IPS DF 6.9 (cell line): ENCODE data around the gene FTCDNL1.

ENCODE experiments used
- DNase-seq: peaks from one replicate; pipeline ENCODE4 v3.0.0-alpha.2; 2013; ENCODE audit warnings: low read depth, low spot score
- H3K27ac ChIP-seq: one replicate; pipeline ENCODE4 v1.5.1; 2013; ENCODE audit warnings: low read length, control low read depth
- H3K27me3 ChIP-seq: 2 replicates; pipeline ENCODE4 v1.6.1; 2013; ENCODE audit warnings: mild to moderate bottlenecking, low read length; ENCODE audit not compliant: control insufficient read depth, insufficient read depth
- H3K36me3 ChIP-seq: 2 replicates; pipeline ENCODE4 v1.6.1; 2013; ENCODE audit warnings: low read length; ENCODE audit not compliant: control insufficient read depth, insufficient read depth
- H3K4me1 ChIP-seq: 2 replicates; pipeline ENCODE4 v1.6.1; 2013; ENCODE audit warnings: low read length; ENCODE audit not compliant: control insufficient read depth, insufficient read depth
- H3K4me3 ChIP-seq: 2 replicates; pipeline ENCODE4 v1.5.1; 2013; ENCODE audit warnings: mild to moderate bottlenecking, low read length
- H3K9me3 ChIP-seq: 2 replicates; pipeline ENCODE4 v1.6.1; 2013; ENCODE audit warnings: low read length, inconsistent platforms; ENCODE audit not compliant: control insufficient read depth, insufficient read depth
- WGBS: extraction: QIAGEN DNeasy Blood & Tissue Kit; methylation state at CpG from one replicate; pipeline ENCODE4 v1.1.7; 2013; ENCODE audit warnings: mixed read lengths, missing lambda C conversion rate; ENCODE audit not compliant: insufficient read length, insufficient coverage; 5-methylcytosine and 5-hydroxymethylcytosine counted together

FTCDNL1 gene

GRCh38 chr2:199847181-199847864 is 3.7 kb downstream of the FTCDNL1 start:
- Histone ChIP-seq H3K36me3 (no peaks in the 10 kb centered on the region), H3K4me3 (no peak overlapping the region), H3K27ac (no peak overlapping the region), H3K9me3 (no peaks in the 10 kb centered on the region), H3K4me1 (peaks cover 2% of the 10 kb centered on the region; the same call in 1 of the 2 replicates), H3K27me3 (no peaks in the 10 kb centered on the region)
- WGBS, result no CpG with 5 or more reads among the region's 2 CpGs
- no peak for DNase-seq

- H3K4me1 ChIP-seq, result peaks cover 1% of the 10 kb centered on the region; the same call in 1 of the 2 replicates
- no peaks in the 10 kb centered on the region for H3K27me3 ChIP-seq
- no peak overlapping the region for H3K27ac ChIP-seq
- no peaks in the 10 kb centered on the region for H3K36me3 ChIP-seq
- DNase-seq, result no peak
- H3K4me3 ChIP-seq, result no peak overlapping the region
- H3K9me3 ChIP-seq, result no peaks in the 10 kb centered on the region
- whole genome bisulfite sequencing, result no CpG with 5 or more reads among the region's 3 CpGs
Observed at GRCh38 chr2:199842631-199843395, 8.2 kb downstream of the FTCDNL1 start.

- Histone ChIP-seq H3K9me3 (no peaks in the 10 kb centered on the region), H3K27ac (no peak overlapping the region), H3K4me1 (peaks cover 1% of the 10 kb centered on the region; the same call in 1 of the 2 replicates), H3K36me3 (no peaks in the 10 kb centered on the region), H3K4me3 (no peak overlapping the region), H3K27me3 (no peaks in the 10 kb centered on the region)
- no CpG with 5 or more reads among the region's 1 CpG for WGBS
- DNase-seq, result no peak
Observed at GRCh38 chr2:199841409-199841808, 9.6 kb downstream of the FTCDNL1 start.

- H3K4me3 ChIP-seq, result no peak overlapping the region
- no peaks in the 10 kb centered on the region for H3K9me3 ChIP-seq
- no peak overlapping the region for H3K27ac ChIP-seq
- H3K4me1 ChIP-seq, result peaks cover 1% of the 10 kb centered on the region; the same call in 1 of the 2 replicates
- no peaks in the 10 kb centered on the region for H3K27me3 ChIP-seq
- DNase-seq, result no peak
- no CpG with 5 or more reads among the region's 5 CpGs for WGBS
- H3K36me3 ChIP-seq, result no peaks in the 10 kb centered on the region
Observed at GRCh38 chr2:199838399-199838798, 12.6 kb downstream of the FTCDNL1 start.

GRCh38 chr2:199836943-199837342 is 14.0 kb downstream of the FTCDNL1 start:
- Histone ChIP-seq H3K4me3 (no peak overlapping the region), H3K27ac (no peak overlapping the region), H3K4me1 (peaks cover 1% of the 10 kb centered on the region; the same call in 1 of the 2 replicates), H3K27me3 (no peaks in the 10 kb centered on the region), H3K36me3 (no peaks in the 10 kb centered on the region), H3K9me3 (no peaks in the 10 kb centered on the region)
- no peak for DNase-seq
- WGBS, result no CpG with 5 or more reads among the region's 1 CpG

GRCh38 chr2:199833525-199833924 is 17.5 kb downstream of the FTCDNL1 start:
- no CpG with 5 or more reads among the region's 1 CpG for WGBS

GRCh38 chr2:199830531-199830930 is 20.5 kb downstream of the FTCDNL1 start:
- no peak overlapping the region for H3K4me3 ChIP-seq
- H3K36me3 ChIP-seq, result no peaks in the 10 kb centered on the region
- DNase-seq, result no peak
- no peaks in the 10 kb centered on the region for H3K4me1 ChIP-seq
- WGBS, result no CpG with 5 or more reads among the region's 9 CpGs
- H3K9me3 ChIP-seq, result no peaks in the 10 kb centered on the region
- H3K27me3 ChIP-seq, result no peaks in the 10 kb centered on the region
- no peak overlapping the region for H3K27ac ChIP-seq

More at GRCh38 chr2:199833525-199833924, 17.5 kb downstream of the FTCDNL1 start:
- no peak overlapping the region for H3K27ac ChIP-seq
- H3K4me3 ChIP-seq, result no peak overlapping the region
- H3K9me3 ChIP-seq, result no peaks in the 10 kb centered on the region
- no peaks in the 10 kb centered on the region for H3K27me3 ChIP-seq
- no peaks in the 10 kb centered on the region for H3K36me3 ChIP-seq
- peaks cover under 1% of the 10 kb centered on the region; the same call in 1 of the 2 replicates for H3K4me1 ChIP-seq
- DNase-seq, result no peak

GRCh38 chr2:199829628-199830027 is 21.4 kb downstream of the FTCDNL1 start:
- no peaks in the 10 kb centered on the region for H3K36me3 ChIP-seq
- H3K4me1 ChIP-seq, result no peaks in the 10 kb centered on the region
- no peak overlapping the region for H3K27ac ChIP-seq
- H3K27me3 ChIP-seq, result no peaks in the 10 kb centered on the region
- no CpG with 5 or more reads among the region's 2 CpGs for WGBS
- no peak for DNase-seq
- H3K4me3 ChIP-seq, result no peak overlapping the region
- H3K9me3 ChIP-seq, result no peaks in the 10 kb centered on the region

GRCh38 chr2:199819746-199820145 is 31.2 kb downstream of the FTCDNL1 start:
- Histone ChIP-seq H3K27ac (no peak overlapping the region), H3K9me3 (no peaks in the 10 kb centered on the region), H3K4me3 (no peak overlapping the region), H3K4me1 (no peaks in the 10 kb centered on the region), H3K27me3 (no peaks in the 10 kb centered on the region), H3K36me3 (no peaks in the 10 kb centered on the region)
- no peak for DNase-seq

- WGBS, result no CpG with 5 or more reads among the region's 2 CpGs
Observed at GRCh38 chr2:199818754-199819153, 32.2 kb downstream of the FTCDNL1 start.

More at GRCh38 chr2:199818754-199819153, 32.2 kb downstream of the FTCDNL1 start:
- H3K4me3 ChIP-seq, result no peak overlapping the region
- H3K9me3 ChIP-seq, result no peaks in the 10 kb centered on the region
- no peak for DNase-seq
- no peaks in the 10 kb centered on the region for H3K4me1 ChIP-seq
- no peaks in the 10 kb centered on the region for H3K27me3 ChIP-seq
- H3K36me3 ChIP-seq, result no peaks in the 10 kb centered on the region
- no peak overlapping the region for H3K27ac ChIP-seq
